Uterus (tissue), 4 donors: ENCODE results near the gene TRUB1. TPM values are rescaled to one million over a fixed set of nuclear protein-coding genes. Genes with fewer than 3 reads are reported as not detected.

Experiments
- DNase-seq, 2 donors: peaks; one replicate each; pipeline ENCODE4 v3.0.0-alpha.2; 2019 to 2020
- H3K27ac ChIP-seq, 2 donors: fragments of 200-600 bp; sonication (generic); 1 replicate in 1 of 2; 2 replicates in 1 of 2; pipeline ENCODE4 v1.5.1; 2016 to 2018
- H3K27me3 ChIP-seq, 2 donors: fragments of 200-600 bp; sonication (generic); one replicate each; pipeline ENCODE4 v1.5.1; 2018 to 2019; ENCODE audit warnings: control low read depth in 1 of 2
- H3K36me3 ChIP-seq, 2 donors: fragments of 200-600 bp; sonication (generic); one replicate each; pipeline ENCODE4 v1.5.1; 2019; ENCODE audit warnings: control low read depth in 1 of 2
- H3K4me1 ChIP-seq, 2 donors: fragments of 200-600 bp; sonication (generic); one replicate each; pipeline ENCODE4 v1.5.1; 2018 to 2019; ENCODE audit warnings: control low read depth in 1 of 2
- H3K4me3 ChIP-seq, 2 donors: fragments of 200-600 bp; sonication (generic); 1 replicate in 1 of 2; 2 replicates in 1 of 2; pipeline ENCODE4 v1.5.1; 2018 to 2019; ENCODE audit warnings: mild to moderate bottlenecking in 1 of 2
- H3K9me3 ChIP-seq, 2 donors: fragments of 200-600 bp; sonication (generic); one replicate each; pipeline ENCODE4 v1.5.1; 2019; ENCODE audit warnings: control low read depth in 1 of 2
- CTCF ChIP-seq, 4 experiments: fragments of 200-600 bp in 2 of 4; fragments of 450-650 bp in 2 of 4; sonication (generic) in 2 of 4; IDR thresholded peaks; one replicate each; pipeline ENCODE4 v1.5.1; 2016 to 2019; ENCODE audit warnings: antibody characterized with exemption in 4 of 4, mild to moderate bottlenecking in 2 of 4, moderate library complexity in 1 of 4
- POLR2A ChIP-seq, 2 donors: fragments of 450-650 bp; IDR thresholded peaks; one replicate each; pipeline ENCODE4 v1.6.1; 2016; ENCODE audit warnings: antibody characterized with exemption in 2 of 2, mild to moderate bottlenecking in 1 of 2, moderate library complexity in 1 of 2
- intact Hi-C: fragments of 100-400 bp; cut with DNase I; formaldehyde crosslinking; loops from one replicate; pipeline ENCODE4 v1.15.1; 2023; ENCODE audit warnings: low total_unique reads
- total RNA-seq, 4 donors: library from RNA; depleted of rRNA in 3 of 4; stranded (reverse); fragments of >200 nt in 3 of 4; gene quantifications; one replicate each; pipeline versions ENCODE4 v1.1.0 to v1.2.4, GENCODE V29; 2014 to 2023
- donor health status: DM: yes; HTN: yes; CAD: no.

Gene TRUB1
- total RNA-seq, 4 donors from 2014 or later, result 7.9 to 48.3 (median 14.7) TPM

GRCh38 chr10:115004236-115004862, 66.4 kb downstream of the TRUB1 start:
- no peak overlapping the region for H3K4me3 ChIP-seq
- H3K36me3 ChIP-seq, result no peaks in the 10 kb centered on the region
- H3K27me3 ChIP-seq, result no peaks in the 10 kb centered on the region
- DNase-seq, result no peak
- H3K9me3 ChIP-seq, result no peaks in the 10 kb centered on the region
- H3K27ac ChIP-seq, result no peak overlapping the region
- TF ChIP-seq CTCF (IDR thresholded peaks at IDR 0.05) (no peak), POLR2A (IDR thresholded peaks at IDR 0.05) (no peak)
- H3K4me1 ChIP-seq, result no peaks in the 10 kb centered on the region
- intact Hi-C loops, result no loop called here

- H3K27ac ChIP-seq, result no peak overlapping the region
- H3K4me1 ChIP-seq, result no peaks in the 10 kb centered on the region
- no peaks in the 10 kb centered on the region for H3K9me3 ChIP-seq
- H3K27me3 ChIP-seq, result no peaks in the 10 kb centered on the region
- no peak for DNase-seq
- intact Hi-C loops, result no loop called here
- no peaks in the 10 kb centered on the region for H3K36me3 ChIP-seq
- no peak overlapping the region for H3K4me3 ChIP-seq
- TF ChIP-seq POLR2A (IDR thresholded peaks at IDR 0.05) (no peak), CTCF (IDR thresholded peaks at IDR 0.05) (no peak)
Observed at GRCh38 chr10:115005771-115006170, 67.8 kb downstream of the TRUB1 start.

- no peak overlapping the region for H3K27ac ChIP-seq
- TF ChIP-seq POLR2A (IDR thresholded peaks at IDR 0.05) (no peak), CTCF (IDR thresholded peaks at IDR 0.05) (no peak)
- no peaks in the 10 kb centered on the region for H3K27me3 ChIP-seq
- no peak for DNase-seq
- H3K4me3 ChIP-seq, result no peak overlapping the region
- H3K4me1 ChIP-seq, result no peaks in the 10 kb centered on the region
- no peaks in the 10 kb centered on the region for H3K9me3 ChIP-seq
- H3K36me3 ChIP-seq, result no peaks in the 10 kb centered on the region
- intact Hi-C loops, result no loop called here
Observed at GRCh38 chr10:115018185-115018931, 80.4 kb downstream of the TRUB1 start.

GRCh38 chr10:115020449-115020848, 82.5 kb downstream of the TRUB1 start:
- no peaks in the 10 kb centered on the region for H3K36me3 ChIP-seq
- no peaks in the 10 kb centered on the region for H3K27me3 ChIP-seq
- DNase-seq, result no peak
- no peaks in the 10 kb centered on the region for H3K4me1 ChIP-seq
- TF ChIP-seq POLR2A (IDR thresholded peaks at IDR 0.05) (no peak), CTCF (IDR thresholded peaks at IDR 0.05) (no peak)
- H3K9me3 ChIP-seq, result no peaks in the 10 kb centered on the region
- intact Hi-C loops, result no loop called here
- H3K27ac ChIP-seq, result no peak overlapping the region
- no peak overlapping the region for H3K4me3 ChIP-seq

- Histone ChIP-seq H3K27ac (no peak overlapping the region), H3K4me3 (no peak overlapping the region), H3K27me3 (no peaks in the 10 kb centered on the region), H3K9me3 (no peaks in the 10 kb centered on the region), H3K36me3 (no peaks in the 10 kb centered on the region), H3K4me1 (no peaks in the 10 kb centered on the region)
- DNase-seq, result no peak
- intact Hi-C loops, result no loop called here
- TF ChIP-seq CTCF (IDR thresholded peaks at IDR 0.05) (no peak), POLR2A (IDR thresholded peaks at IDR 0.05) (no peak)
Observed at GRCh38 chr10:115022733-115023132, 84.7 kb downstream of the TRUB1 start.
